ENCODE data around the gene HACL1. TPM values are rescaled to one million over a fixed set of nuclear protein-coding genes. Genes with fewer than 3 reads are reported as not detected.

Gene HACL1
- polyA plus RNA-seq, 1 donor (not counting 4 experiments of a cell fraction or from before 2014, with no cell fraction given), result 23.1 TPM

- H3K27me3 ChIP-seq (ENCODE audit: control insufficient read depth, extremely low read depth, insufficient read depth, low read length), result peaks cover 16% of the 10 kb centered on the region
- dilution Hi-C loops (cut with MboI; ENCODE audit: extremely low pct_ligation_motif_present, low sequenced_read_pairs), result no loop called here
- no peak overlapping the region for H3K9ac ChIP-seq (ENCODE audit: control insufficient read depth, extremely low read depth, insufficient read depth, low read length)
- H2AFZ ChIP-seq (ENCODE audit: control insufficient read depth, low read length), result no peak overlapping the region
- FAIRE-seq (no peak), DNase-seq (ENCODE audit: low read depth, low spot score) (no peak)
- H4K20me1 ChIP-seq (ENCODE audit: control insufficient read depth, extremely low read depth, insufficient read depth, low read length), result no peaks in the 10 kb centered on the region
- no peaks in the 10 kb centered on the region for H3K79me2 ChIP-seq (ENCODE audit: control insufficient read depth, insufficient read depth, low read length)
- no peak overlapping the region for H3K27ac ChIP-seq (ENCODE audit: control insufficient read depth, insufficient read depth, low read length)
- TF ChIP-seq EZH2 (IDR thresholded peaks at IDR 0.05; ENCODE audit: low read length), result no peak
- TF ChIP-seq CTCF (optimal IDR thresholded peaks at IDR 0.05 in 1 of 3, IDR thresholded peaks at IDR 0.05 in 1 of 3, conservative IDR thresholded peaks at IDR 0.05 in 1 of 3; ENCODE audit: extremely low read depth in 1 of 3, insufficient read depth in 2 of 3, low read length in 3 of 3), result no peak
- H3K9me3 ChIP-seq (ENCODE audit: control insufficient read depth, low read depth, low read length), result no peaks in the 10 kb centered on the region
- H3K9me1 ChIP-seq (ENCODE audit: control insufficient read depth, extremely low read depth, insufficient read depth, low read length), result no peaks in the 10 kb centered on the region
- H3K36me3 ChIP-seq (ENCODE audit: control insufficient read depth in 2 of 2, extremely low read depth in 1 of 2, insufficient read depth in 2 of 2, low read length in 2 of 2), result no peaks in the 10 kb centered on the region
- no peak overlapping the region for H3K4me3 ChIP-seq (ENCODE audit: control insufficient read depth in 2 of 3, extremely low read depth in 1 of 3, insufficient read depth in 2 of 3, low read depth in 1 of 3, low read length in 3 of 3)
- H3K4me2 ChIP-seq (ENCODE audit: control insufficient read depth, extremely low read depth, insufficient read depth, low read depth, low read length), result no peak overlapping the region
- H3K4me1 ChIP-seq (ENCODE audit: control insufficient read depth, extremely low read depth, insufficient read depth, low read length), result no peaks in the 10 kb centered on the region
Observed at GRCh38 chr3:15513810-15514662, 87.3 kb downstream of the HACL1 start.

- dilution Hi-C loops (cut with MboI; ENCODE audit: extremely low pct_ligation_motif_present, low sequenced_read_pairs), result no loop called here
- no peak overlapping the region for H2AFZ ChIP-seq (ENCODE audit: control insufficient read depth, low read length)
- no peak for FAIRE-seq
- TF ChIP-seq CTCF (optimal IDR thresholded peaks at IDR 0.05 in 1 of 3, IDR thresholded peaks at IDR 0.05 in 1 of 3, conservative IDR thresholded peaks at IDR 0.05 in 1 of 3; ENCODE audit: extremely low read depth in 1 of 3, insufficient read depth in 2 of 3, low read length in 3 of 3), result no peak
- TF ChIP-seq EZH2 (IDR thresholded peaks at IDR 0.05; ENCODE audit: low read length), result no peak
- H3K79me2 ChIP-seq (ENCODE audit: control insufficient read depth, insufficient read depth, low read length), result no peaks in the 10 kb centered on the region
- no peaks in the 10 kb centered on the region for H3K9me3 ChIP-seq (ENCODE audit: control insufficient read depth, low read depth, low read length)
- DNase-seq (ENCODE audit: low read depth, low spot score), result no peak
- no peaks in the 10 kb centered on the region for H3K4me1 ChIP-seq (ENCODE audit: control insufficient read depth, extremely low read depth, insufficient read depth, low read length)
- H3K9ac ChIP-seq (ENCODE audit: control insufficient read depth, extremely low read depth, insufficient read depth, low read length), result no peak overlapping the region
- no peaks in the 10 kb centered on the region for H4K20me1 ChIP-seq (ENCODE audit: control insufficient read depth, extremely low read depth, insufficient read depth, low read length)
- H3K9me1 ChIP-seq (ENCODE audit: control insufficient read depth, extremely low read depth, insufficient read depth, low read length), result no peaks in the 10 kb centered on the region
- H3K4me3 ChIP-seq (ENCODE audit: control insufficient read depth in 2 of 3, extremely low read depth in 1 of 3, insufficient read depth in 2 of 3, low read depth in 1 of 3, low read length in 3 of 3), result no peak overlapping the region
- H3K27me3 ChIP-seq (ENCODE audit: control insufficient read depth, extremely low read depth, insufficient read depth, low read length), result peaks cover 16% of the 10 kb centered on the region
- H3K36me3 ChIP-seq (ENCODE audit: control insufficient read depth in 2 of 2, extremely low read depth in 1 of 2, insufficient read depth in 2 of 2, low read length in 2 of 2), result no peaks in the 10 kb centered on the region
- no peak overlapping the region for H3K4me2 ChIP-seq (ENCODE audit: control insufficient read depth, extremely low read depth, insufficient read depth, low read depth, low read length)
- no peak overlapping the region for H3K27ac ChIP-seq (ENCODE audit: control insufficient read depth, insufficient read depth, low read length)
Observed at GRCh38 chr3:15513116-15513515, 88.3 kb downstream of the HACL1 start.
